A549 (cell line): ENCODE measurements around the gene VPS50. TPM values are rescaled to one million over a fixed set of nuclear protein-coding genes. Genes with fewer than 3 reads are reported as not detected.

Source experiments
- ATAC-seq, 2 experiments: fragments of 200-7000 bp in 1 of 2; fragments of >200 bp in 1 of 2; cut with Nextera tagmentation in 1 of 2; cut with Tn5 transposase in 1 of 2; 3 replicates each; pipeline versions ENCODE4 v1.8.0 to v1.9.1; 2018 to 2020; ENCODE audit warnings: mild to moderate bottlenecking in 1 of 2, moderate library complexity in 1 of 2
- CTCF ChIA-PET: fragments of 300-600 bp; sonication (Branson Sonifier 250); formaldehyde crosslinking; extraction: SDS; loops from one replicate; lab custom pipeline; 2021; ENCODE audit warnings: antibody characterized with exemption, inconsistent platforms; lab: Yijun Ruan, JAX
- POLR2A ChIA-PET: fragments of 350-600 bp; formaldehyde crosslinking; extraction: SDS; loops from one replicate; lab custom pipeline; 2021; ENCODE audit warnings: antibody characterized with exemption, inconsistent platforms; lab: Yijun Ruan, JAX
- DNase-seq, 2 experiments: peaks; one replicate each; pipeline versions ENCODE4 v3.0.0 to v3.0.0-alpha.2; 2011 to 2016; ENCODE audit warnings: low read depth in 1 of 2, low spot score in 1 of 2
- FAIRE-seq: peaks from 2 replicates; lab custom pipeline; 2011; peaks lifted over from hg19 to GRCh38; lab: Jason Lieb, UNC
- H3K27ac ChIP-seq, 2 experiments: fragments of >200 bp; sonication (Bioruptor Twin); formaldehyde crosslinking; 3 replicates each; pipeline ENCODE4 v1.5.1; 2016 to 2017
- H3K4me1 ChIP-seq: fragments of >200 bp; sonication (Bioruptor Twin); formaldehyde crosslinking; 3 replicates; pipeline ENCODE4 v1.6.1; 2016
- H3K4me2 ChIP-seq: fragments of >200 bp; sonication (Bioruptor Twin); formaldehyde crosslinking; 3 replicates; pipeline ENCODE4 v1.6.1; 2016
- H3K4me3 ChIP-seq: fragments of >200 bp; sonication (Bioruptor Twin); formaldehyde crosslinking; 3 replicates; pipeline ENCODE4 v1.5.1; 2016
- H3K9me3 ChIP-seq: fragments of >200 bp; sonication (Bioruptor Twin); formaldehyde crosslinking; 3 replicates; pipeline ENCODE4 v1.6.1; 2016
- BHLHE40 ChIP-seq: IDR thresholded peaks from 2 replicates; pipeline ENCODE4 v1.6.1; 2012; ENCODE audit warnings: low read depth, low read length, inconsistent platforms
- CBX2 ChIP-seq: fragments of 200-600 bp; sonication (generic); IDR thresholded peaks from 2 replicates; pipeline ENCODE4 v1.6.1; 2016; ENCODE audit warnings: low read depth, mild to moderate bottlenecking, borderline replicate concordance
- CBX8 ChIP-seq: fragments of 200-600 bp; sonication (generic); IDR thresholded peaks from 2 replicates; pipeline ENCODE4 v1.6.1; 2016
- CHD4 ChIP-seq: fragments of 200-600 bp; sonication (generic); IDR thresholded peaks from 2 replicates; pipeline ENCODE4 v1.6.1; 2016; ENCODE audit warnings: antibody characterized with exemption, mild to moderate bottlenecking, borderline replicate concordance
- E2F6 ChIP-seq: IDR thresholded peaks from 2 replicates; pipeline ENCODE4 v1.6.1; 2012; ENCODE audit warnings: low read depth, borderline replicate concordance
- EHF ChIP-seq: fragments of 250-450 bp; sonication (Bioruptor Pico); IDR thresholded peaks from 2 replicates; pipeline ENCODE4 v1.5.0; 2020; ENCODE audit warnings: mild to moderate bottlenecking
- EP300 ChIP-seq, 2 experiments: fragments of >200 bp; sonication (Bioruptor Twin); formaldehyde crosslinking; IDR thresholded peaks; 2 replicates in 1 of 2; 3 replicates in 1 of 2; pipeline ENCODE4 v1.6.1; 2016 to 2017
- ESRRA ChIP-seq: fragments of 150-350 bp; IDR thresholded peaks from 2 replicates; pipeline ENCODE4 v1.6.1; 2014; ENCODE audit warnings: mild to moderate bottlenecking, low read length, borderline replicate concordance
- FOSB ChIP-seq: fragments of 250-450 bp; sonication (Bioruptor Pico); IDR thresholded peaks from 2 replicates; pipeline ENCODE4 v1.5.0; 2020; ENCODE audit warnings: mild to moderate bottlenecking, moderate library complexity
- FOXS1 ChIP-seq: fragments of 250-450 bp; sonication (Bioruptor Pico); IDR thresholded peaks from 2 replicates; pipeline ENCODE4 v1.5.0; 2020; ENCODE audit warnings: mild to moderate bottlenecking, moderate library complexity
- JUNB ChIP-seq: fragments of >200 bp; sonication (Bioruptor Twin); formaldehyde crosslinking; IDR thresholded peaks from 2 replicates; pipeline ENCODE4 v1.6.1; 2016
- MAZ ChIP-seq: fragments of 150-350 bp; IDR thresholded peaks from 2 replicates; pipeline ENCODE4 v1.6.1; 2014; ENCODE audit warnings: antibody characterized with exemption, low read depth, low read length, borderline replicate concordance
- NFE2L2 ChIP-seq: fragments of 150-350 bp; conservative IDR thresholded peaks from 2 replicates; pipeline ENCODE4 v1.6.1; 2014; ENCODE audit warnings: low read length
- PBX3 ChIP-seq: IDR thresholded peaks from 2 replicates; pipeline ENCODE4 v1.6.1; 2012
- POLR2AphosphoS2 ChIP-seq: conservative IDR thresholded peaks from 2 replicates; pipeline ENCODE4 v1.6.1; 2012; ENCODE audit warnings: low read length, improper control_type of control experiment, inconsistent platforms
- RAD21 ChIP-seq, 2 experiments: fragments of >200 bp in 1 of 2; sonication (Bioruptor Twin) in 1 of 2; formaldehyde crosslinking in 1 of 2; IDR thresholded peaks in 1 of 2; conservative IDR thresholded peaks in 1 of 2; 2 replicates in 1 of 2; 3 replicates in 1 of 2; pipeline ENCODE4 v1.6.1; 2012 to 2018; ENCODE audit warnings: inconsistent platforms in 1 of 2
- RFX5 ChIP-seq: fragments of 450-650 bp; IDR thresholded peaks from 2 replicates; pipeline ENCODE4 v1.7.1; 2014; ENCODE audit warnings: antibody characterized with exemption, mild to moderate bottlenecking, moderate library complexity
- RNF2 ChIP-seq: fragments of 200-600 bp; sonication (generic); IDR thresholded peaks from 2 replicates; pipeline ENCODE4 v1.6.1; 2016; ENCODE audit warnings: low read depth, mild to moderate bottlenecking, antibody characterized with exemption, moderate library complexity, borderline replicate concordance
- TFCP2L1 ChIP-seq: fragments of 250-450 bp; sonication (Bioruptor Pico); IDR thresholded peaks from 2 replicates; pipeline ENCODE4 v1.5.0; 2021; ENCODE audit warnings: mild to moderate bottlenecking
- ZFP36 ChIP-seq: fragments of 450-650 bp; IDR thresholded peaks from 2 replicates; pipeline ENCODE4 v1.6.1; 2014; ENCODE audit warnings: borderline replicate concordance; ENCODE audit not compliant: partially characterized antibody
- WGBS: methylation state at CpG from one replicate; pipeline ENCODE4 v1.1.6; 2017; ENCODE audit errors: missing lambda C conversion rate; 5-methylcytosine and 5-hydroxymethylcytosine counted together
- polyA plus RNA-seq, 4 experiments: library from polyadenylated mRNA; depleted of rRNA in 3 of 4; stranded (reverse); fragments of >200 nt; fragmentation: RNase III in 1 of 4; extraction: RNeasy Plus Mini Kit Qiagen cat#74134 plus additional on column Dnase treatment in 1 of 4; gene quantifications; 2 replicates in 3 of 4; 3 replicates in 1 of 4; pipeline ENCODE4 v1.2.3, GENCODE V29; 2011 to 2017
- TF ChIP-seq, protein P1 (sequence below): fragments of >200 bp; sonication (Bioruptor Twin); formaldehyde crosslinking; IDR thresholded peaks from 3 replicates; pipeline ENCODE4 v1.5.1; 2016

The VPS50 gene
- polyA plus RNA-seq, 2 of the 4 experiments (the other 2 are of a cell fraction), result 8.9 to 19.0 TPM

- TF ChIP-seq CBX2, result no peak
These were observed 167.5 kb downstream of the VPS50 start (continued) for GRCh38 chr7:93399642-93400041.

- CTCF ChIA-PET, result no interaction called here
- ATAC-seq, result no peak
- WGBS, result 16% methylated on average over 5 of the region's 5 CpGs
- H3K9me3 ChIP-seq, result no peaks in the 10 kb centered on the region; the same call in 2 of the 3 replicates
- H3K4me1 ChIP-seq, result no peaks in the 10 kb centered on the region
- POLR2A ChIA-PET, result no interaction called here
- no peak overlapping the region for H3K27ac ChIP-seq
- H3K4me2 ChIP-seq, result no peak overlapping the region
- no peak for FAIRE-seq
- no peak overlapping the region for H3K4me3 ChIP-seq
- DNase-seq, result no peak
- TF ChIP-seq BHLHE40 (no peak), E2F6 (no peak), CHD4 (no peak), EHF (no peak), JUNB (no peak), FOXS1 (CRISPR knock-in tag) (no peak), ZFP36 (no peak), RAD21 (conservative IDR thresholded peaks at IDR 0.05 in 1 of 2, IDR thresholded peaks at IDR 0.05 in 1 of 2) (no peak), RNF2 (no peak), POLR2AphosphoS2 (no peak), MAZ (no peak), TFCP2L1 (CRISPR knock-in tag) (no peak), EP300 (IDR thresholded peaks at IDR 0.05) (no peak), ESRRA (no peak), PBX3 (no peak), CBX8 (no peak), RFX5 (no peak), FOSB (CRISPR knock-in tag) (no peak)
- TF ChIP-seq, protein P1, sequence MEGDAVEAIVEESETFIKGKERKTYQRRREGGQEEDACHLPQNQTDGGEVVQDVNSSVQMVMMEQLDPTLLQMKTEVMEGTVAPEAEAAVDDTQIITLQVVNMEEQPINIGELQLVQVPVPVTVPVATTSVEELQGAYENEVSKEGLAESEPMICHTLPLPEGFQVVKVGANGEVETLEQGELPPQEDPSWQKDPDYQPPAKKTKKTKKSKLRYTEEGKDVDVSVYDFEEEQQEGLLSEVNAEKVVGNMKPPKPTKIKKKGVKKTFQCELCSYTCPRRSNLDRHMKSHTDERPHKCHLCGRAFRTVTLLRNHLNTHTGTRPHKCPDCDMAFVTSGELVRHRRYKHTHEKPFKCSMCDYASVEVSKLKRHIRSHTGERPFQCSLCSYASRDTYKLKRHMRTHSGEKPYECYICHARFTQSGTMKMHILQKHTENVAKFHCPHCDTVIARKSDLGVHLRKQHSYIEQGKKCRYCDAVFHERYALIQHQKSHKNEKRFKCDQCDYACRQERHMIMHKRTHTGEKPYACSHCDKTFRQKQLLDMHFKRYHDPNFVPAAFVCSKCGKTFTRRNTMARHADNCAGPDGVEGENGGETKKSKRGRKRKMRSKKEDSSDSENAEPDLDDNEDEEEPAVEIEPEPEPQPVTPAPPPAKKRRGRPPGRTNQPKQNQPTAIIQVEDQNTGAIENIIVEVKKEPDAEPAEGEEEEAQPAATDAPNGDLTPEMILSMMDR, result no peak
These were observed 170.8 kb downstream of the VPS50 start for GRCh38 chr7:93402944-93403343.

- TF ChIP-seq NFE2L2, result no peak
- TF ChIP-seq RAD21 (conservative IDR thresholded peaks at IDR 0.05 in 1 of 2, IDR thresholded peaks at IDR 0.05 in 1 of 2), result 0 out of 5 replicates have a peak, but pooled peaks of 1 of the 2 experiments have one; percentile 3
- TF ChIP-seq, all 56 proteins: peak for 1
- ChIA-PET CTCF (no interaction called here), POLR2A (no interaction called here)
- FAIRE-seq, result no peak
- WGBS, result 39% methylated on average over 5 of the region's 5 CpGs
- H3K4me3 ChIP-seq, result no peak overlapping the region
- no peaks in the 10 kb centered on the region for H3K4me1 ChIP-seq
- H3K4me2 ChIP-seq, result no peak overlapping the region
- ATAC-seq, result no peak
- DNase-seq, result no peak
- H3K9me3 ChIP-seq, result no peaks in the 10 kb centered on the region; the same call in 2 of the 3 replicates
- H3K27ac ChIP-seq, result no peak overlapping the region
These were observed 175.1 kb downstream of the VPS50 start for GRCh38 chr7:93407239-93407638.
